ENCODE data around the gene GLDN.

Gene GLDN

DNA sequence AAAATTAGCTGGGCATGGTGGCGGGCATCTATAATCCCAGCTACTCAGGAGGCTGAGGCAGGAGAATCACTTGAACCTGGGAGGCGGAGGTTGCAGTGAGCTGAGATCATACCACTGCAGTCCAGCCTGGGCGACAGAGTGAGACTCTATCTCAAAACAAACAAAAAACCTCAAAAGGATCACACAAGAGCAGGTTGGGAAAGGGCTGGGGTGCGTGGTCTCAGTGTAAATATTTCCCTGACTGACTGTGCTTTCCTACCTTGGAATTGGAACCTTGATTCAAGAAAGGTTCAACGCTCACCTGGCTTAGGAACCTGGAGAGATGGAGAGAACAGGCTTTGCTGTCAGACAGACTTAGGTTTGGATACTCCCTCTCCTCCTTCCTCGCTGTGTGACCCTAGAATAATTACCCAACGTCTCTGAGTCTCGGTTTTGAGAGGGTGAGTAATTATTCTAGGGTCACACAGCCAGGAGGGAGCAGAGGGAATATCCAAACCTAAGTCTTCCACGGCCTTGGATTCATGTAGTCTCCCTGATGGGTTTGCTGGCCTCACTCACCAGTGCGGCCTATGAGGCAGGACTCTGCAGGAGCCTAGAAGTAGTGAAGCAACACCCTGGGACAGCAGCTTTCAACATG lies 27.7 kb upstream of the GLDN start:
- H3K36me3 ChIP-seq (ENCODE audit: insufficient read depth, low read length), result no peaks in the 10 kb centered on the region
- H3K9me3 ChIP-seq (replicated peaks; ENCODE audit: low read length), result no peaks in the 10 kb centered on the region
- H3K9ac ChIP-seq (ENCODE audit: low read depth, low read length), result no peak overlapping the region
- H3K4me2 ChIP-seq (ENCODE audit: low read length), result no peak overlapping the region
- H3K4me1 ChIP-seq (ENCODE audit: control insufficient read depth, insufficient read depth, low read length), result peaks cover 4% of the 10 kb centered on the region
- H3K27me3 ChIP-seq (ENCODE audit: control insufficient read depth, insufficient read depth, low read length), result peaks cover 15% of the 10 kb centered on the region
- H3K4me3 ChIP-seq (ENCODE audit: low read length), result no peak overlapping the region

DNA sequence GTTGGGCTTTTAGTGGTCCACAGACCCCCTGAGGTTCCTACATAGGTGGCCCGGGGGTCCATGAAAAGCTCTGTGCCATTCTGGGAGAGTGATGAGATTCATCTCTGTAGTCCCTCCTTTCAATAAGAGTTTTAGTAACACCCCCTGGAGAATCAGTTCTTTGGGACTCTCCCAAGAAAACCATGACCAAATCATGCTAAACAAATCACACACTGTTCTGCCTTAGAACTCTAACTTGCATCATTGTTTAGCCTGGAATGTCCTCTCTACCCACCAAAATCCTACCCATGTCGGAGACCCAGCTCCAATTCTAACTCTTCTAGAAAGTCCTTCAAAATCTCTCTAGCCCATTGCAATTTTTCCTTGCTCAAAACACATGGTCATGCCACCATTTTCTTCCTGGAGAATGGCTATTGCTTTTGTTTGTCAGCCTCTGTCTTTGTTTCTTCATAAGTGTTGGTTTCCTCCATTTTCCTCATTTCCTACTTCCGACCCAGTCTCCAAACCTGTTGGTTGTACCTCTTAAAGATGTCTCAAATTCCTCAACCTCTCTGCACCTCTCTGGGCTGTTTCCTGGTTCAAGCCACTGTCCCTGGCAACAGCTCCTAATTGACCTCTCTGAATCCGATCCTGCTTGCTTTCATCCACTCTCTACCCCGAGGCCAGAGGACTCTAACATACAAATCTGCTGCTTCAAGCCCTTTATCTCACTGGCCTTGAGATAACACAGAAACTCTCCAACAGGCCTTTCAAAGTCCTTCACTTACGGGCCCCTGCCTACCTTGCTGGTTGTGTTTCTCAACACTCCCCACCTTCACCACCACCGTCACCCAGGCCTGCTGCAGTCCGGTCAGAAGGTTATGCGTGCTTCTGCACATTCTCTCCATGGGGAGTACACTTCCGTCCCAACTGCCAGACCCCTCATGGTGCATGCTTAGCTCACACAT lies 26.8 kb upstream of the GLDN start:
- H3K9me3 ChIP-seq (replicated peaks; ENCODE audit: low read length), result no peaks in the 10 kb centered on the region
- no peak overlapping the region for H3K9ac ChIP-seq (ENCODE audit: low read depth, low read length)
- peaks cover 22% of the 10 kb centered on the region for H3K27me3 ChIP-seq (ENCODE audit: control insufficient read depth, insufficient read depth, low read length)
- H3K4me2 ChIP-seq (ENCODE audit: low read length), result no peak overlapping the region
- H3K4me3 ChIP-seq (ENCODE audit: low read length), result no peak overlapping the region
- H3K4me1 ChIP-seq (ENCODE audit: control insufficient read depth, insufficient read depth, low read length), result peaks cover 4% of the 10 kb centered on the region
- H3K36me3 ChIP-seq (ENCODE audit: insufficient read depth, low read length), result no peaks in the 10 kb centered on the region

DNA sequence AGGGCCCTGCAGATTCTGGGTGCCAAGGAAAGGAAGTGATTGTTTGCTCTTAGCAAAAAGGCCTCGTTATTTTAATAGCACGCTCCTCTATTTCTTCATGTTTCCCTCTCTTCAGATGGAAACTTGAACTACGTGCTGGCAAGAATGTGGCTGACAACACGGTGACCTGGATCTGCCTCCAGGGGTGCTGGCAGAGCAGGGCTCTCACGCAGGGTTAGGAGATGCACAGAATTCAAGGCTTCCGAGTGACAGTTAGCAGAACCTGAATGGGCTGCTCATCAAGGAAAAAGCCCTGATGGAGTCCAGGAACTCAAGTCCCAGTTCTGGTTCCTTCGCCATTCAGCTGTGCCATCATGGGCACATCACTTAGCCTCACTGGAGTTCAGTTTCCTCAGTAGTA lies 25.7 kb upstream of the GLDN start:
- H3K4me1 ChIP-seq (ENCODE audit: control insufficient read depth, insufficient read depth, low read length), result no peaks in the 10 kb centered on the region
- H3K4me2 ChIP-seq (ENCODE audit: low read length), result no peak overlapping the region
- H3K4me3 ChIP-seq (ENCODE audit: low read length), result no peak overlapping the region
- peaks cover 31% of the 10 kb centered on the region for H3K27me3 ChIP-seq (ENCODE audit: control insufficient read depth, insufficient read depth, low read length)
- H3K36me3 ChIP-seq (ENCODE audit: insufficient read depth, low read length), result no peaks in the 10 kb centered on the region
- no peak overlapping the region for H3K9ac ChIP-seq (ENCODE audit: low read depth, low read length)
- H3K9me3 ChIP-seq (replicated peaks; ENCODE audit: low read length), result no peaks in the 10 kb centered on the region

DNA sequence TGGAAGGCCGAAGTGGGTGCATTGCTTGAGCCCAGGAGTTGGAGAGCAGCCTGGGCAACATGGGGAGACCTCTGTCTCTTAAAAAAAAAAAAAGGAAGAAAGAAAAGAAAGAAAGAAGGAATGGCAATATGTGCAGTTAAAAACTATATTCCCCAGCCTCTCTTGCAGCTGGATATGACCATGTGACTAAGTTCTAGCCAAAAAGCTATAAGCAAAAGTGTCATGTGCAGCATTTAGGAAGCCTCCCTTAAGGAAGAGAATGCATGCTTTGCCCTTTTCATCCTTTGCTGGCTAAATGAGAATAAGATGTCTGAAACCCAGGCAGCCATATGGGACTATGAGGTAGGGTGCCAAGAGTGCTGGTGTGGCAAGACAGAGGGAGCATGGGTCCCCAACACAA lies 24.8 kb upstream of the GLDN start:
- H3K9ac ChIP-seq (ENCODE audit: low read depth, low read length), result no peak overlapping the region
- no peaks in the 10 kb centered on the region for H3K4me1 ChIP-seq (ENCODE audit: control insufficient read depth, insufficient read depth, low read length)
- H3K4me2 ChIP-seq (ENCODE audit: low read length), result no peak overlapping the region
- H3K36me3 ChIP-seq (ENCODE audit: insufficient read depth, low read length), result no peaks in the 10 kb centered on the region
- peaks cover 28% of the 10 kb centered on the region for H3K27me3 ChIP-seq (ENCODE audit: control insufficient read depth, insufficient read depth, low read length)
- no peaks in the 10 kb centered on the region for H3K9me3 ChIP-seq (replicated peaks; ENCODE audit: low read length)
- no peak overlapping the region for H3K4me3 ChIP-seq (ENCODE audit: low read length)

DNA sequence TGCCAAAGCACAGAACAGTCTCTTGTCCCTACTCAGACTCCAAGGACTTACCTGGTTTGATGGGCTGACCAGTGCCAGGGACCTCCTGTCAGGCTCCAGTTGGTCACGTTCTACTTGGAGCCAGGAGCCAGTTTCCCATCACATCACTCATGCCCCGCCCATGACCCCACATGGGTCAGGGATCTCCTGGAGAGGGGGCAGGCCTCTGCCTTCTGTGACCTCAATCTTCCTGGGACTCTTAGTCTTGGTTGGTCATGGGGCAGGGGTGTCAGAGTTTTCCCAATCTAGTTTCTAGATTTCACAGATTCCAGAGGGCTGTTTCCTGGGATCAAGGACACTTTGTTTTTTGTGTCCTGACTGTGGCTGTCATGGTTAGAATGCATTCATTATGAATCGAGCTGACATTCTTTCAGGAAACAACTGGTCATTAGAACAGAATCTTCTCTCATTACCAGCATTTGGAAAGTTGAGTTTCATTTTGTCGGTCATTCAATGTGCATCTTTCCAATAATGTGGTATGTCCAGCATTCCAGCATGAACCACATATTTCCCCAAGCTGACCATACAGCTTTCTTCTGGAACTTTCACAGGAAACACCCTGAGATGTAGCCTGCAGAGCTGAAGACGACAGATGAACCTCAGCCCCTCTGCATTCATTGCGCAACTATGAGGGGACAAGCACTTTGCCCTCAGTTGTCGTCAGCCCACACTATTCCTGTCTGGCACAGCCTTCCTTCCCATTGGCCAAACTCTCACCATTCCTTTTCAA lies 22.9 kb upstream of the GLDN start:
- H3K4me3 ChIP-seq (ENCODE audit: low read length), result no peak overlapping the region
- no peak overlapping the region for H3K4me2 ChIP-seq (ENCODE audit: low read length)
- peaks cover 19% of the 10 kb centered on the region for H3K27me3 ChIP-seq (ENCODE audit: control insufficient read depth, insufficient read depth, low read length)
- peaks cover 3% of the 10 kb centered on the region for H3K4me1 ChIP-seq (ENCODE audit: control insufficient read depth, insufficient read depth, low read length)
- H3K9me3 ChIP-seq (replicated peaks; ENCODE audit: low read length), result no peaks in the 10 kb centered on the region
- no peaks in the 10 kb centered on the region for H3K36me3 ChIP-seq (ENCODE audit: insufficient read depth, low read length)
- no peak overlapping the region for H3K9ac ChIP-seq (ENCODE audit: low read depth, low read length)

DNA sequence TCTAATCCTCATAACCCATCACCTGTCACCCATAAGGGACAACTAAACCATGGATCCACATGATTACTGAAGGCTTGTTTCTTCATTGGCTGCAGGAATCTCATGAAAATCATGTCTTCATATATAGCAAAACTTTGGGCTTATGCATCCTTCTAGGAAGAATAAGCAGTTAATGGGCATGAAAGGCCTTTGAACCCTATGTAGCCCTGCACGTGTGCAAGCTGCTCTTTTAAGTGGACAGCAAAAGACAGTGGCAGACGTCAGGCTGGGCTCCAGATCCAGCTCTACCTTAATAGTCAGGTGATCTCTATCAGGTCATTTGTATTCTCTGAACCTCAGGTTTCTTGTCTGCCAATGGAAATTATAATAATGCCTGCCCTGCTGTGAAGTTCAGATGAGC lies 21.9 kb upstream of the GLDN start:
- H3K27me3 ChIP-seq (ENCODE audit: control insufficient read depth, insufficient read depth, low read length), result peaks cover 20% of the 10 kb centered on the region
- H3K4me1 ChIP-seq (ENCODE audit: control insufficient read depth, insufficient read depth, low read length), result peaks cover 3% of the 10 kb centered on the region
- H3K36me3 ChIP-seq (ENCODE audit: insufficient read depth, low read length), result no peaks in the 10 kb centered on the region
- no peak overlapping the region for H3K4me3 ChIP-seq (ENCODE audit: low read length)
- H3K9ac ChIP-seq (ENCODE audit: low read depth, low read length), result no peak overlapping the region
- H3K4me2 ChIP-seq (ENCODE audit: low read length), result no peak overlapping the region
- H3K9me3 ChIP-seq (replicated peaks; ENCODE audit: low read length), result no peaks in the 10 kb centered on the region

DNA sequence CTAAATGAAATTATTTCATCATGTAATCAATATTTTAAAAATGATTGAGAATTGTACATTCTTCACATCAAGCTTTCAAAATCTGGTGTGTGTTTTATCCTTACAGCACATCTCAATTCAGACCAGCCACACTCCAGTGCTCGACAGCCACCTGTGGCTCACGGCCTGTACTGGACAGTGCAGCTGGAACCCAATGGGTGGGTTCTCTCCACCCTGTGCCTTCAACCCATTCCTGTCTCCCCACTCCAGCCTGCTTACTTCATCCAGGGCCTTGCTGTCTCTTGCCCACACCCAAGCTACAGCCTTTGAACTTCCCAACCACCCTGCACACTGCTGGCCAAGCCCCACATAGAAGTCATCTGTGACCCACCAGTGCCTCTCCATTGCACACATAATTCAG lies 20.6 kb upstream of the GLDN start:
- Histone ChIP-seq H3K9me3 (replicated peaks; ENCODE audit: low read length) (no peaks in the 10 kb centered on the region), H3K36me3 (ENCODE audit: insufficient read depth, low read length) (no peaks in the 10 kb centered on the region), H3K4me1 (ENCODE audit: control insufficient read depth, insufficient read depth, low read length) (peaks cover 3% of the 10 kb centered on the region), H3K4me2 (ENCODE audit: low read length) (no peak overlapping the region), H3K27me3 (ENCODE audit: control insufficient read depth, insufficient read depth, low read length) (peaks cover 20% of the 10 kb centered on the region), H3K4me3 (ENCODE audit: low read length) (no peak overlapping the region), H3K9ac (ENCODE audit: low read depth, low read length) (no peak overlapping the region)

DNA sequence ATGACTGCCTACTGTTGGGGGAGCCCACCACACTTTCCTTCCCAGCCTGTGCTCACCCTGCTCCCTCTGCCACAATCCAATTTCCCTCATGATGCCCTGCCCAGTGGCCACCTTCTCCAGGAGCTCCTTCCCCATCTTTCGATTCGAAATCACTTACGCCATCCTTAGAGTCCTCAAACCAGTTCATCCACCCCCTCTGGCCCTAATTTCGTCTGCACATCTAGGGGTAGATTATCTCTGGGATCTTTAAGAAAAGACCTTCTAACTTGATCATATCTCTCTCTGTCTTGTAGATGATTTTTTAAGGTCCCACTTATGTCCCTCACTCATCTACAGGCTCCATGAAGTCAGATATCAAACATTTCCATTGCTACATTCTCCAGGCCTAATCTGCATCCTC lies 20.1 kb upstream of the GLDN start:
- Histone ChIP-seq H3K4me3 (ENCODE audit: low read length) (no peak overlapping the region), H3K4me1 (ENCODE audit: control insufficient read depth, insufficient read depth, low read length) (peaks cover 3% of the 10 kb centered on the region), H3K9me3 (replicated peaks; ENCODE audit: low read length) (no peaks in the 10 kb centered on the region), H3K9ac (ENCODE audit: low read depth, low read length) (no peak overlapping the region), H3K36me3 (ENCODE audit: insufficient read depth, low read length) (no peaks in the 10 kb centered on the region), H3K4me2 (ENCODE audit: low read length) (no peak overlapping the region), H3K27me3 (ENCODE audit: control insufficient read depth, insufficient read depth, low read length) (peaks cover 20% of the 10 kb centered on the region)

DNA sequence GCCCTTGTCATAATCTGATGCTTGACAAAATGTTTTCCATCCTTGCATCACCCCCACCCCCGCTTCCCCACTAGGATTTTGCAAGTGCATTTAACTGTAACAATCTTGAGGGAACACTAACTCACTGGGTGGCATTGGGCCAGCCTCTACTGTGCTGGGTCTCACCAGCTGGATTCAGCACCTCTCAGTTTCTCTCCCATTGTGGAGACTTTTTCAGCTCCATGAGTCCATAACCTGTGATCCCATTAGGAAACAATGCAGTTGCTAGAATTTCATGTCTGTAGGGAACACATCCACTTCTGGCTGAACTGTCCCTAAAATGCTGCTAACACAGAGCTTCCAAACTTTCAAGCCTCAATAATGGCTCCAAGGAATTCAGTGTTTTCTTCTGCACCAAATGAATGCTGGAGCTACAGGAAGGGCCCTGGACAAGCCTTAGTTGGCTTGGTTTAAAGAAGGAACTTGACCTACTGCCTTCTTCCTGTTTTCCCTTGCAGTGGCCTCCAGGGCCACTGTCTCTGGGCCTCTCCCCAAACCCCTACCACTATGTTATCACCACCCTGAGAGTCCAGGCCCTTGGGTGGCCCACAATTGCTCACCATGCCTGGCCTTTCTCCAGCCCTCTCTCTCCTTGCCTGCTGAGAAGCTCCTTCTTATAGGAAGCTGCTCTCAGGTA lies 18.7 kb upstream of the GLDN start:
- H3K36me3 ChIP-seq (ENCODE audit: insufficient read depth, low read length), result no peaks in the 10 kb centered on the region
- H3K9me3 ChIP-seq (replicated peaks; ENCODE audit: low read length), result no peaks in the 10 kb centered on the region
- peaks cover 3% of the 10 kb centered on the region for H3K4me1 ChIP-seq (ENCODE audit: control insufficient read depth, insufficient read depth, low read length)
- H3K4me2 ChIP-seq (ENCODE audit: low read length), result no peak overlapping the region
- no peak overlapping the region for H3K4me3 ChIP-seq (ENCODE audit: low read length)
- H3K9ac ChIP-seq (ENCODE audit: low read depth, low read length), result no peak overlapping the region
- peaks cover 20% of the 10 kb centered on the region for H3K27me3 ChIP-seq (ENCODE audit: control insufficient read depth, insufficient read depth, low read length)

DNA sequence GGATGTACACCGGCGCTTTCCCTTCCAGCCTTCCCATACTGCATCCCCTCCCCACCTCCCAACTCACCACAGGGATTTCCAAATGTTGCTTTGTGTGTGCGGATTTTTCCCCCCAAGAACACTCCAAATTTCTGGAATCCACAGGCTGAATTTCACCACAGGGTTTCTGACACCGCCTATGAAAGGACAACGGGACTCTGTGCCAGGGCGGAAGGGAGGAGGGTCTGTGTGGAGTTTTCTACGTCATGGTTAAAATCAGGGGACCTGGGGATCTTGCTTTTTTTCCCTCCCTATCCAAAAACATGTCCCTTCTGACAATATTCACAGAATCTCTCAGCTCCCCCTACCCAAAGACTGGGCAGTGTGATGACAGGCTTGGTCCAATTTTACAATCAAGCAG lies 17.7 kb upstream of the GLDN start:
- Histone ChIP-seq H3K4me1 (ENCODE audit: control insufficient read depth, insufficient read depth, low read length) (peaks cover 3% of the 10 kb centered on the region), H3K9me3 (replicated peaks; ENCODE audit: low read length) (no peaks in the 10 kb centered on the region), H3K27me3 (ENCODE audit: control insufficient read depth, insufficient read depth, low read length) (peaks cover 20% of the 10 kb centered on the region), H3K36me3 (ENCODE audit: insufficient read depth, low read length) (no peaks in the 10 kb centered on the region), H3K9ac (ENCODE audit: low read depth, low read length) (no peak overlapping the region), H3K4me3 (ENCODE audit: low read length) (no peak overlapping the region), H3K4me2 (ENCODE audit: low read length) (no peak overlapping the region)

DNA sequence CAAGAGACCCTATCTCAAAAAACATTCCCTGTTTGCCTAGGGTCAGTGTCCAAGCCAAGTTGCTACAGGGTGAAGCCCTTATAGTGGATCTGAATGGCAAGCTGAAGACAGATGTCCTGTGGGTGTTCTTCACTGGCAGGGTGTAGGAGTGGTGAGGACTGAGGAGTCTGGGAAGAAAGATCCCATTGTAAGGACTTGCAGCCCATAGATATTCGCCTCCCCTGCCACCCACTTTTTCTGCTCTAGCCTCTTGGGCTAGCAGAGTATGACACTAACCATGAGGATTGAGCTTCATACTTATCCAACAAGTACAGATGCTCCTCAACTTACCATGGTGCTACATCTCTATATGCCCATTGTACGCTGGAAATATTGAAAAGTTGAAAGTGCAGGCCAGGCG lies 16.3 kb upstream of the GLDN start:
- Histone ChIP-seq H3K9me3 (replicated peaks; ENCODE audit: low read length) (no peaks in the 10 kb centered on the region), H3K4me2 (ENCODE audit: low read length) (no peak overlapping the region), H3K9ac (ENCODE audit: low read depth, low read length) (no peak overlapping the region), H3K27me3 (ENCODE audit: control insufficient read depth, insufficient read depth, low read length) (peaks cover 14% of the 10 kb centered on the region), H3K4me1 (ENCODE audit: control insufficient read depth, insufficient read depth, low read length) (peaks cover 3% of the 10 kb centered on the region), H3K4me3 (ENCODE audit: low read length) (no peak overlapping the region), H3K36me3 (ENCODE audit: insufficient read depth, low read length) (no peaks in the 10 kb centered on the region)

Measured in skeletal muscle satellite cell (primary cell).